Ishikawa (cell line): Measurements from ENCODE around the gene MCM7.

ENCODE experiments used
- CEBPB ChIP-seq: IDR thresholded peaks from 2 replicates; pipeline ENCODE4 v1.6.1; 2012
- CREB1 ChIP-seq: IDR thresholded peaks from 2 replicates; pipeline ENCODE4 v1.6.1; 2012; ENCODE audit warnings: low read depth
- EGR1 ChIP-seq: IDR thresholded peaks from 2 replicates; pipeline ENCODE4 v1.6.1; 2012
- EP300 ChIP-seq: IDR thresholded peaks from 2 replicates; pipeline ENCODE4 v1.6.1; 2012; ENCODE audit warnings: borderline replicate concordance
- FOXM1 ChIP-seq: IDR thresholded peaks from 2 replicates; pipeline ENCODE4 v1.6.1; 2012; ENCODE audit warnings: low read depth, borderline replicate concordance
- NFIC ChIP-seq: IDR thresholded peaks from 2 replicates; pipeline ENCODE4 v1.6.1; 2012
- RAD21 ChIP-seq: IDR thresholded peaks from 2 replicates; pipeline ENCODE4 v1.6.1; 2012; ENCODE audit warnings: low read depth
- TAF1 ChIP-seq: IDR thresholded peaks from 2 replicates; pipeline ENCODE4 v1.6.1; 2012; ENCODE audit warnings: low read depth, mild to moderate bottlenecking
- TCF12 ChIP-seq: IDR thresholded peaks from 2 replicates; pipeline ENCODE4 v1.6.1; 2012; ENCODE audit warnings: low read depth
- TEAD4 ChIP-seq: IDR thresholded peaks from 2 replicates; pipeline ENCODE4 v1.6.1; 2012
- USF1 ChIP-seq: IDR thresholded peaks from 2 replicates; pipeline ENCODE4 v1.6.1; 2012
- YY1 ChIP-seq: IDR thresholded peaks from 2 replicates; pipeline ENCODE4 v1.6.1; 2012; ENCODE audit warnings: low read depth
- ZBTB7A ChIP-seq: IDR thresholded peaks from 2 replicates; pipeline ENCODE4 v1.6.1; 2012; ENCODE audit warnings: low read depth
- TF ChIP-seq, protein P1 (sequence below): IDR thresholded peaks from 2 replicates; pipeline ENCODE4 v1.6.1; 2012
- TF ChIP-seq, protein P2 (sequence below): IDR thresholded peaks from 2 replicates; pipeline ENCODE4 v1.6.1; 2012; ENCODE audit warnings: low read depth, mild to moderate bottlenecking

The MCM7 gene

DNA sequence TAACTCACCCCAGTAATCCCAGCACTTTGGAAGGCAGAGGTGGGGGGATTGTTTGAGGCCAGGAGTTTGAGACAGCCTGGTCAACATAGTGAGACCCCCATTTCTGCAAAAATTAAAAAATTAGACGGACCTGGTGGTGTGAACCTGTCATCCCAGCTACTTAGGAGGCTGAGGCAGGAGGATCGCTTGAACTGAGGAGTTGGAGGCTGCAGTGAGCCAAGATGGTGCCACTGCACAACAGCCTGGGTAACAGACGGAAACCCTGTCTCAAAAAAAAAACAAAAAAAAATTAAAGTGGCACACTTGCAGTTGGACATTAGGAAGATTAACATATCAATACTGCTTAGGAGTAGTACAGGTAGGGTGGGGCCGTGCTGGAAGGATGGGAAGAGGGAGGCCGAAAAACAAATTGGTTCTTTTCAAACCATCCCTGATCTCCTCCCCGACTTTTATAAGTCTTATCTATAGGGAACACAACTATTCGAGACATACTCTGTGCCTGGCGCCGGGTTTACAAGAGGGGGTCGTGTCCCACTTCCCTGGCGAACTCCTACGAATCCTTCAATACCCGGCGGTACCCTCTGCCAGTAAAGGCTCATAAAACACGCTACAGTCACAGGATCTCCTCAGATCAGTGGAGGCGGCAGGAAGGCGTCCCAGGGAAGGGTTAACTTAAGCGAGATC is 17.3 kb upstream of the MCM7 start:
- no peak for TF ChIP-seq RAD21
- TF ChIP-seq, protein P1, sequence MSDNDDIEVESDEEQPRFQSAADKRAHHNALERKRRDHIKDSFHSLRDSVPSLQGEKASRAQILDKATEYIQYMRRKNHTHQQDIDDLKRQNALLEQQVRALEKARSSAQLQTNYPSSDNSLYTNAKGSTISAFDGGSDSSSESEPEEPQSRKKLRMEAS, result peak; percentile 6

DNA sequence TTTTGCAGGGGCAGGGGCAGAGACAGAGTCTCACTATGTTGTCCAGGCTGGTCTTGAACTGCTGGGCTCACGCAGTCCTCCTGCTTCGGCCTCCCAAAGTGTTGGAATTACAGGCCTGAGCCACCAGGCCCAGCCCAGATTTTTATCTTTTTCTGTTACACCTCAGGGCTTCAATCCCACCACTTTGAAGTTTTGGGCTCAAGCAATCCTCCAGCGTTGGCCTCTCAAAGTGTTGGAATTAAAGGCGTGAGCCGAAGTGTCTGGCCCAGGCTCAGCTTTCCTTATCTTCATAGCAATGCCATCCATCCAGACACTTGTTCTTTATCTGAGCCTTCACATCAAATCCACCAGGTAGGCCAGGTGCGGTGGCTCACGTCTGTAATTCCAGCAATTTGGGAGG is 13.8 kb upstream of the MCM7 start:
- no peak for TF ChIP-seq FOXM1
- TF ChIP-seq, protein P1, result no peak
- TF ChIP-seq CREB1, result no peak
- no peak for TF ChIP-seq USF1
- TF ChIP-seq CEBPB, result no peak
- TF ChIP-seq EP300, result no peak
- no peak for TF ChIP-seq RAD21

GRCh38 chr7:100111914-100112313 is 10.7 kb upstream of the MCM7 start:
- TF ChIP-seq EP300 (no peak), EGR1 (no peak), CEBPB (no peak), USF1 (no peak), TAF1 (no peak), NFIC (no peak), YY1 (no peak), CREB1 (no peak), TCF12 (no peak)
- TF ChIP-seq, protein P1, result no peak

DNA sequence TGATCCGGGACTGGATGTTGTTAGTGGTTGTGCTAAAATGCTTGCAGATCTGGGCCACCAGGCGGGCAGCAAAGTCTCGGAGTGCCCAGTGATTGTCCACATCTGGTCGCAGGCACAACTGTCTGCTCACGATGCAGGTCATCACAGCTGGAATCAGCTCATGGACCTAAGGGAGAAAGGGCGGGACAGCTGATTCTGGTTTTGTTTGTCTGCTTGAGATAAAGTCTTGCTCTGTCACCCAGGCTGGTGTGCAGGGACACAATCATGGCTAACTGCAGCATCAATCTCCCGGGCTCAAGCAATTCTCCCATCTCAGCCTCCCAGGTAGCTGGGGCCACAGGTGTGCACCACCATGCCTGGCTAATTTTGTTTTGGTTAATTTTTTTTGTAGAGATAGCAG is 10.0 kb upstream of the MCM7 start:
- TF ChIP-seq USF1 (no peak), TCF12 (no peak), TAF1 (no peak), EGR1 (no peak), YY1 (no peak), ZBTB7A (no peak)
- TF ChIP-seq, protein P1, result no peak

GRCh38 chr7:100109521-100110163 is 8.4 kb upstream of the MCM7 start:
- TF ChIP-seq, protein P1, result no peak
- no peak for TF ChIP-seq CEBPB
- TF ChIP-seq TEAD4, result no peak
- no peak for TF ChIP-seq CREB1

DNA sequence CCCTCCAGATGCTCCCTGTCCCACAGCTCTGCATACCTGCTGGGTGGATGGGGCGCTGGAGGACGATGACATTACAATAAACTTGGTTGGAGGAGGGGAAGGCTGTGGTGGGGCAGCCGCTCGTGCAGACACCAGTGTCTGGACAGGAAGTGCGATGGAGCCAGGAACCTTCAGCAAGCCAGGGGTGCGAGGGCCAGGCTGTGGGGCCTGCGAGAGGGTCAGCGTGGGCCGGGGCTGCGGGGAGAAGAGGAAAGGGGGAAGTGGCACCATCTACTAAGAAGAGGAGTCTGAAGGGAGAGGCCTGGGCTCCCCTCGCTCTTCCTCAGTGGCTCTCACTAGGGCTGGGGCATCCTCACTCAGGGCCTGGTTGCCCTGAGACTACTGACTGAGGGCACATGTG is 6.7 kb upstream of the MCM7 start:
- TF ChIP-seq CEBPB (no peak), TCF12 (no peak), FOXM1 (no peak), EP300 (no peak), CREB1 (no peak), YY1 (no peak), EGR1 (no peak), USF1 (no peak), NFIC (no peak), TAF1 (no peak), RAD21 (no peak), TEAD4 (no peak), ZBTB7A (no peak)
- TF ChIP-seq, protein P1, result no peak
- TF ChIP-seq, protein P2, sequence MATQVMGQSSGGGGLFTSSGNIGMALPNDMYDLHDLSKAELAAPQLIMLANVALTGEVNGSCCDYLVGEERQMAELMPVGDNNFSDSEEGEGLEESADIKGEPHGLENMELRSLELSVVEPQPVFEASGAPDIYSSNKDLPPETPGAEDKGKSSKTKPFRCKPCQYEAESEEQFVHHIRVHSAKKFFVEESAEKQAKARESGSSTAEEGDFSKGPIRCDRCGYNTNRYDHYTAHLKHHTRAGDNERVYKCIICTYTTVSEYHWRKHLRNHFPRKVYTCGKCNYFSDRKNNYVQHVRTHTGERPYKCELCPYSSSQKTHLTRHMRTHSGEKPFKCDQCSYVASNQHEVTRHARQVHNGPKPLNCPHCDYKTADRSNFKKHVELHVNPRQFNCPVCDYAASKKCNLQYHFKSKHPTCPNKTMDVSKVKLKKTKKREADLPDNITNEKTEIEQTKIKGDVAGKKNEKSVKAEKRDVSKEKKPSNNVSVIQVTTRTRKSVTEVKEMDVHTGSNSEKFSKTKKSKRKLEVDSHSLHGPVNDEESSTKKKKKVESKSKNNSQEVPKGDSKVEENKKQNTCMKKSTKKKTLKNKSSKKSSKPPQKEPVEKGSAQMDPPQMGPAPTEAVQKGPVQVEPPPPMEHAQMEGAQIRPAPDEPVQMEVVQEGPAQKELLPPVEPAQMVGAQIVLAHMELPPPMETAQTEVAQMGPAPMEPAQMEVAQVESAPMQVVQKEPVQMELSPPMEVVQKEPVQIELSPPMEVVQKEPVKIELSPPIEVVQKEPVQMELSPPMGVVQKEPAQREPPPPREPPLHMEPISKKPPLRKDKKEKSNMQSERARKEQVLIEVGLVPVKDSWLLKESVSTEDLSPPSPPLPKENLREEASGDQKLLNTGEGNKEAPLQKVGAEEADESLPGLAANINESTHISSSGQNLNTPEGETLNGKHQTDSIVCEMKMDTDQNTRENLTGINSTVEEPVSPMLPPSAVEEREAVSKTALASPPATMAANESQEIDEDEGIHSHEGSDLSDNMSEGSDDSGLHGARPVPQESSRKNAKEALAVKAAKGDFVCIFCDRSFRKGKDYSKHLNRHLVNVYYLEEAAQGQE, result no peak
